GM11168 (cell line): ENCODE results near the gene HOXA7.

Experiments used
- in situ Hi-C: fragments of 300-500 bp; cut with MboI; formaldehyde crosslinking; loops from one replicate; pipeline ENCODE4 v1.12.0; 2022; ENCODE audit warnings: low sequenced_read_pairs; ENCODE audit not compliant: unreplicated experiment

The HOXA7 gene

DNA sequence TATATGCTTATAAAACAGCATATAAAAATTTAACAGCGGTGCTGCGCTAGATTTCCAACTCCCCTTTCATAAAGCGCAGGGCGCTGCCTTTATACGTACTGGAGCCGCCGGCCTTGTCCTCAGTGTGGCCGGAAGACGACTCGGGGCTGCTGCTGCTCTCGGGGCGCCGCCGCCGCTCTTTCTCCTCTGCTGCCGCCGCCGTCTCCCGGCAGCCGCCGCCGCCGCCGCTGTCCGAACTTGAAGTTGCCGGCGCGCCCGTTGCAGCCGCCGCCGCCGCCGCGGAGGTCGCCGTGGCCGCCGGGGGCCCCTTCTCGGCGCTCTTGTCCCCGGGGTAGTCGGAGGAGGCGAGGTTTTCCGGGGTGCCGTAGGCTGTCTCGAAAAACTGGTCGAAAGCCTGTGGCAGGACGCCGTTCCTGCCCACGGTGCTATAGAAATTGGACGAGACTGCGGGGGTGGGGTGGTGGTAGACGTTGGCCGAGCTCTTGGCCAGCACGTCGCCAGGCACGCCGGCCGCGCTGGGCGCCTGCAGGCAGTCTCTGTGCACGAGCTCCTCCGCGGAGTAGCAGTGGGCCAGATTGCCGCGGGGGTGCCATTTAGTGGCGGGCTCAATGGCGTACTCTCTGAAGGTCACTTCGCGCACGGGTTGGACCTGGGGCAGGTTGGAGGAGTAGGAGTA is 28.0 kb upstream of the HOXA7 start:
- in situ Hi-C loops: loop anchor here (25.0 kb wide), 1 partner anchor 1322 kb away; no protein-coding TSS in a partner anchor

DNA sequence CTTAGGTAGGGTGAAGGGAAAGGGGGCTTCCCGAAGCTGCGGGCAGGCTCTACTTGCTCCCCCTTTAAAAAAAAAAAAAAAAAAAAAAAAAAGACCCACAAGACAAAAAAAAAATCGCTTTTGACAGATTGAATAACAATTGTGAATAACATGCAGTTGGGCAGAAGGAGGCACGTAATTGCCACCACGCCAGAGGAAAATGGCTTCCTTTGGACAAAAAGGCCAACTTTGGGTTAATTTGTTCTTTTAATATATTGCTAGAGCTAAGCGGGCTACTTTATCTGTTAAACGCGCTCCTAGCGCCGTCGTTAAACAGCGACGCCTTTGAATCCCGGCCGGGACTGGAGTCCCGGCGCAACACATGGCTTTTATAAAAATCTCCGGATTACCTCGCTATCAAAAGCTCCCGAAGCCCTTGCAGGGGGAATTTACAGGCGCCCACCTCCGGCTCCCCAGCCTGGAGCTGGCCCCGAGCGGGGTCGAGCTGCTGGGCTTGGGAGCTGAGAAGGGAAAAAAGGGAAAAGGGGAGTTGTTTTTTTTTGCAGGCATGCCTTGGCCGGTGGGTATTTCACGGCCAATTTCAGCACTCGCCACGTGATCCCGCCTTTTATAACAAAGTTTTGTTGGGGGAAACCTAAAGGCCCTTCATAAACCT is 27.3 kb upstream of the HOXA7 start:
- in situ Hi-C loops: loop anchor here (25.0 kb wide), 1 partner anchor 1322 kb away; no protein-coding TSS in a partner anchor

DNA sequence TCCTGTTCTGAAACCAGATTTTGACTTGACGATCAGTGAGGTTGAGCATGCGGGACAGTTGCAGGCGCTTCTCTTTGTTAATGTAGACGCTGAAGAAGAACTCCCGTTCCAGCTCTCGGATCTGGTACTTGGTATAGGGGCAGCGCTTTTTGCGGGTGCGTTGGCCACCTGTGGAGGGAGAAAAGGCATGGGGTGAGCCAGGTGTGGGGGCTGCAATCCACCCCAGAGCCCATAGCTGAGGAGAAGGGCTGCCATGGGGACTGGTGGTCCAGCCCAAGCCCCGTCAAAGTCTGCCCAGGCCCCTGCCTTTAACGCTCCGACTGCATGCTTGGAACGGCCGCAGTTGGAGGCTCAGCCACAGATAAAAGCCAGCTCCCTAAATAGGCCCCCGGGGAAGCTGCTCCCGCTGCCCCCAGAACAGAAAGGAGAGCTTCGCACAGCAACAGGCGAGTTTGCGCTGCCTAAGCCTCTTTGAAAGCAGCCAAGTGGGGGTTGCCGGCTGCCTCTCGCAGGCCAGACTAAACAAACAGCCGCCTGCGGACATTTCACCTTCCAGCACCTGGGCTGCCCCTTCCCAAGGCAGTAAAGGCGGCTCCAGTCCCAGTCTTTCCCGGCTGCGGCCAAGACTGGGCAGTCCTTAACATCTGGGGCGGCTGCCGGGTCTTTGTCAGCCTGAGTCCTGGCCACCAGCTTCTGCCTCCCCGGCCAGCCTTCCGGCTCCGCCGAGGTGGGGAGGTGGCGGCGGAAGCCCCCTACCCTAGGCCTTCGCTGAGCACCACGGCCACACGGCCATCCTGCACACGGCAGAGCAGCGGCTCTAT is 26.6 kb upstream of the HOXA7 start:
- in situ Hi-C loops: loop anchor here (25.0 kb wide), 1 partner anchor 1321 kb away; no protein-coding TSS in a partner anchor

DNA sequence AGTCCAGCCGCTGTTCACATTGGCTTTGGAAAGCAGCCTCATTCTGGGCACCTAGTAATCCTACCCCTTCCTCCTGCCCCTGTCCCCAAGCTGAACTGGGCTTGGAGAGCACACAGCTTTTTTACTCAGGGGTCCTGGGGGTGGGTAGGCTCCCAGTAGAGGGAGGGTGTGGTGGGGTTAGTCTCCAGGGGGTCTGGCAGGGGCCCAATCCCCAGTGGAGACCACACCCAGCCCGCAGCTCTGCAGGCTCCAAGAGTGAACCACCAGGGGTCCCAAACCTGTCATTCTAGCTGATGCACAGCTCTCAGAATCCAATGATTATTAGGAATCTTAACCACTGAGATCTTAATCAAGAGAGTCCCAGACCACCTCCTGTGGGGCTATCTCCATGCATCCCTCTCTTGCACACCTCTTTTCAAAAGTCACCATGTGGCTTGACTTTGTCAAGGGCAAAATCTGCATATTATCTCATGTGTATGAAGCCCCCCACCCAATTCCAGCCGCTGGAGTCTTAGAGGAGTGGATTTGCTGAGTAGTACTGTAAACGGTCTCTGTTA is 25.9 kb upstream of the HOXA7 start:
- in situ Hi-C loops: loop anchor here (25.0 kb wide), 1 partner anchor 1320 kb away; no protein-coding TSS in a partner anchor

DNA sequence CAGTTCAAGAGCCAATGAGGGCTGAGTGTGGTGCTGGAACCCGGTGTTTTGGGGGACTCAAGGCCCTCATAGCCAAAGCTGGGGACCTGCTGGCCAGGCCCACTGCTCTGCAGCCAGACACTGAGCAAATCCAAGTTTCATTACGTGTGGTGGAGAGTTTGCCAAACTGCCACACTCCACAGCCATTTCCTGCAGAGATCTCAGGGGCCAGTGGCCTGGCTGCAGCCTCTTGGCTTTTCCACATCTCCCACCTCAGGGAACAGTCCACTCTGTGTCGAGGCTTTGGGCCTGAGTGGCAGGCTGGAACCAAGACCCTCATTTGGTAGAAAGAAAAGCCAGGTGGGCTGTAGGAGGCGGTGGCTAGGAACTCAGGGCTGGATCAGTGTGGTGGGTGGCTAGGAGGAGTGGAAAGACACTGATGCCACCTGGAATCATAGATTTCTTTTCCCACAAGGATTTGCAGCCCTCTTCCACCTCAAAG is 25.4 kb upstream of the HOXA7 start:
- in situ Hi-C loops: loop anchor here (25.0 kb wide), 1 partner anchor 1320 kb away; no protein-coding TSS in a partner anchor

DNA sequence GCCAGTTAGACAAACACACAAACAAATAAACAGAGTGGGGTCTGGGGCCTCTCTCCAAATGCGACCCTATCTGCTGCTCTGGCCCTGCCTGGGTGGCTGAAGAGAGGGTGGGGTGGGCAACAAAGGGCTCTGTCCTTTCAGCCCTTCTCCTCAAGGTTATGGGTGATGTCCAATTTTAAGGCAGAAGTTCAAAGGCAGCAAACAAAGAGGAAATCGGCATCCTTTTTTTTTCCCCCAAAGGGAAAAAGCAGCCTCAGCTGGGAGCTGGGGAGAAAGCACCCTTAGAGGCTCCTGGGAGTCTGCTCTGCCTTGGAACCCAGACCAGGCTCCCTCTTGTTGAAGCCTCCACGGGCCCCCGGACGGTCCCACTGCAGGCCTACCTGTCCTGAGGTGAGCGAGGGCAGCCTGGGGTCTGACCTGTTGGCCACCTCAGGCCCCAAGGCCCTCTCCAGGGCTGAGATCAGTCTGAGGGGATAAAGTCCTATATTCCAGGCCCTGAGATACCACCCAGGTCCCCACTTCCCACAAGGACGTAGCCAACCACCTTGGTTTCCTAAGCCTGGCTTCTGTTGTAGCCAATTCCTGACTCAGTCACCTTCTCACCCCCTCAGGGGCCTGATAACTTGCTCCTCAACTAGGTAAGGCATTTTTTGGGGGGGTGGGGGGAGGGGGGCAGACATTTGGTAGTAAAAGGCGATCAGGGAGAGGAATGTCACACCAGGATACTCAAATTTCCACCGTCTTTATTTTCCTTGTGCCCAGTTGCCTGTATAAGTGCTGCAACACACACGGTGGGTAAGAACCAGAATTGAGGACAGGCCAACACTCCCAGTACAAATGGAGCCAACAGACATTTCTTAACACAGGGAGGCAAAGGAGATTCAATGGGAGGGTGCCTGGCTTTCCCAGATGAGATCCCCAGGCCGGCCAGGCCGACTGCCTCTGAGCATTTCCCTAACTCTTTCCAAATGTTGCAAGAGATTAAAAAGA is 24.3 kb upstream of the HOXA7 start:
- in situ Hi-C loops: loop anchor here (25.0 kb wide), 1 partner anchor 1318 kb away; no protein-coding TSS in a partner anchor

DNA sequence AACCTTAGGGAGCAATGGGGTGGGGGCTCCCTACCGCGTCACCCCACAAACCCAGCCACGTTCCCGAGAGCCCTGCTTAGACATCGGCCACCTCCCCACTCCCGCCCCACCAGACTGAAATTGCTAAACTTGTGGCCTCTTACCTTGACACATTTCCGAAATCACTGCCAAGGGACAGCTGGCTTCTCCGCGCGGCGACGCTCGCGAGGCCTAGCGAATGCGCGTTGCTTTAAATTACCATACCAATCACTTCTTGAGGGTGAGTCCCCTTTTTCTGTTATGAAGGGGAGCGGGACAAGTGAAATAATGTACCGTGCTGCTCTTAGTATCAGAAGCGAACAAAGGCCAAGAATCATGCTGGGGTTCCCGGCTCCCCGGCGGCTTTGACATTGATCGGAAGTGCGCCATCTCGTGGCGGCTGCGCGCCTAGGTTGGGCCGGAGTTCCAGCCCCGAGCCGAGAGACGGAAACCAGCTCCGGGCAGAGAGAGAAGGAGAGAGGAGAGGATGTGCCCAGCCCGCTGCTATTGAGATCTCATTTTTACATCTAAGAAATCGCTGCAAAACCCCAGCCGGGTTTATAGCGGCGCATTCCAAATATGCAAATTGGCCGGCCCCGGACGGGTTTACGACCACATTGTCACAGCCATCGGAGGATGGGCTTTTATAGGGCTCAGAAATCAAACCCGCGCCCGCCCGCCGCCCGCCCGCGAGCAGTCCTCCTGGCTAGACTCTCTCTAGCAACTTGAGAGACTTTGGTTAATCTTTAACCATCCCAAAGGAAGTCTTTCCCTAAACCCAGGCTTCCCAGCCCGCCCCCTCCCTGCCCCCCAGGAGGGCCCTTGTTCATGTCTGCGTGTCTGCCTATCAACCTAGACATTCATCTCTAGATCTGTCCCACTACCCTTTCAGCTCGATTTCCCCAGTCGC is 23.3 kb upstream of the HOXA7 start:
- in situ Hi-C loops: loop anchor here (25.0 kb wide), 1 partner anchor 1317 kb away; no protein-coding TSS in a partner anchor

DNA sequence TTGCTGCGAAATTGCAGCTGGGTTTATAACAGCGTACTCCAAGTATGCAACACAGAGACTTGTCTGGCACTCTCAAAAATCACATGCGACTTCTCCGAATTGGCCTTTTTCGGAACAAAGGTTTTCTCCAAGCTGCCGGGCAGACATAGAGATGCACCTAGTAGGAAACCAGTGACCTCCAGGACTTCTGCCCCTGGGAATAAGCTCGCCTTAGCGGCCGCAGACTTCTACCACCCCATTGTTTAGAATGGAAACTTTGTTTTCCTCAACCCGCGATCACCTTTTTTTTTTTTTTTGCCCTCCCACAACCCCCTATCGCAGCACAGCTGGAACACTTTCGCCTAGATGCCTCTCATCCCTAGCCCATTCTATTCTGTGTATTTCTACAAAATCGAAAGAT is 22.6 kb upstream of the HOXA7 start:
- in situ Hi-C loops: loop anchor here (25.0 kb wide), 1 partner anchor 1317 kb away; no protein-coding TSS in a partner anchor

DNA sequence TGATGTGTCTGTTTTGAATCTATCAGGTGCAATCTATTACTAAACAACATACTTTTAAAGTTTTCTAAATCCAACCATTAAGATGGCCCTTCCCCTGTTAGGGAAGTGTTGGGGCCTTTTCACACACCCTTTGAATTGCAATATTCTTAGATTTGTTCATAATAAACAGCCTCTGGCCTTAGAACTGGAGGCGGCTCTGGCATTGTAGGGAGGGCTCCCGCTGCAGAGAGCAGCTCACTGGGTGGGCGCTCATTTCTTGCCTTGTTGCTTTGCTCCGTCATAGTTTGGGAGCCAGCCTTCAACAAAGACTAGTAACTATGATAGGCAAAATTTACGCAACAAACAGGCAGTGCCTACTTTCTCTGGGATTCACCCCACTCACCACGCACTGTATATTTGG is 21.9 kb upstream of the HOXA7 start:
- in situ Hi-C loops: loop anchor here (25.0 kb wide), 1 partner anchor 1316 kb away; no protein-coding TSS in a partner anchor

DNA sequence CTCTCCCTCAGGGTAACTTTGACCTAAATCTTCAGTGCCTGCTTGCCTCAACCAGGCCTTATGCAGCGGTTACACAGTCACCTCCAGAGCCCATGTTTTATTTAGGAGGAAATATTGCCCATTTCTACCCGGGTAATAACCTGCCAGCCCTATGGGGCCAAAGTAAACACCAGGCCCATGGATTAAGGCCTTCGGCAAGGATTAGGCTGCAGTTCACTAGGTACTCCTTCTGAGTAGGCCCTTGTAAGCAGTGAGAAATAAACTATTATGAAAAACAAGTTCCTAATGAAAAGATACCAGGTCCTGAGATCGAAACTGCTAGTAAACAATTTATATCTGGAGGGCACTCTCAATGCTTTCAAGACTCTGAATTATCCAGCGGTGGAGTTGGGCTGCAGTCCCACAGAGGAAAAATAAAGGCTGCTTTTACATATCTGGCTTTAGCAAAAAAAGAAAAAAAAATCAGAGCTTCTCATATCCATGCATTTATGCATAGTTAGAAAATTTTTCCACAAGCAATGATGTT is 21.4 kb upstream of the HOXA7 start:
- in situ Hi-C loops: loop anchor here (25.0 kb wide), 1 partner anchor 1316 kb away; no protein-coding TSS in a partner anchor

DNA sequence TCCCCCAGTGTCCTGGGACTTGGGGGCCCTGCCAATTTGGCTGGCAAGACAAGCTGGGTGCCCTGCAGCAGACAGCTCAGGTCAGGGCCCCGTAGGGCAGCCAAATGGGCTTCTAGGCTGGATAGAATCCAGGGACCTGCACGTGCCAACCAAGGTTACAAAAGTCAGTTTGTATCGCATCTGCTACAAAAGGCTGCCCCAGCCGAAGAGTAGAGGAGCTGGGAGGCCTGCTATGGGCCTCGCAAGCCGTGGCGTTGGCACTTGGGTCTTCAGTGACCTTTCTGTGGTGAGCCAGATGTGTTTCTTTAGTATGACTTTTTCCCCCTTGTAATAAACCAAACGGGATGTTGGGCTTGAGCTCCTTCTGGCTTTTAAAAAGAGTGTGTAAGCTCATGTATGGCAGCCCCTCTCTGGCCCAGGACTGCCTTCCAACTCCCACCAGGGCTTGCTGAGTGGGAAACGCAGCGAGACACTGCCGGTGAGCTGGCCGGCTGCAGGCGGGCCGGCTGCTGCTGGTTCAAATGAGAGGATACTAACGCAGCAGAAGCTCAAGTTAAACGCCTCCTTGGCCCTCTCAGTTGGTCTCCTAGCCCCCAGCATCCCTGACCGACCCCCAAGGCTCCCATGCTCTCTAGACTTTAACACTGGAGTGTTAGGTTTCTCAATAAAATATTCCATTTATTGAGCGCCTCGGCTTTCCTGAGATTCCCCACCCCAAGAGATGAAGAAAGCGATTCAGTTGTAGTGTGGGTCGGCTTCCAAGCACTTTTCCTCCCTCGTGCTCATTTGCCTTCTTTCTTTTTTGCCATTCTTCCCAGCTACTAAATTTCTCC is 20.7 kb upstream of the HOXA7 start:
- in situ Hi-C loops: loop anchor here (25.0 kb wide), 1 partner anchor 1315 kb away; no protein-coding TSS in a partner anchor

DNA sequence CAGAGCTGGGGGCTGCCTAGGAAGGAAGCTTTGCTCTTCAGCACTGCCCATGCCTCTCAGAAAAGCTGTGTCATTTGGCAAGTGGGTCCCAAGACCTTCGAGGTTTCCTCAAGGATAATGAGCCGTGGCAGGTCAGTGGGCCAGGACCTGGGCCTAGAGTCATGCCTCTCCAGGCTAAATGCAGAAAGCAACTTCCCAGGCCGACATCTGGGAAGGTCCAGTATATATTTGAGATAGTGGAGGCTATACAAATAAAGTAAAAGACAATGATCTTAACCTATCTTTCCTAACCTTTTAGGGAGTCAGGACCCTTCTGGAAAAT is 20.0 kb upstream of the HOXA7 start:
- in situ Hi-C loops: loop anchor here (25.0 kb wide), 1 partner anchor 1314 kb away; no protein-coding TSS in a partner anchor

DNA sequence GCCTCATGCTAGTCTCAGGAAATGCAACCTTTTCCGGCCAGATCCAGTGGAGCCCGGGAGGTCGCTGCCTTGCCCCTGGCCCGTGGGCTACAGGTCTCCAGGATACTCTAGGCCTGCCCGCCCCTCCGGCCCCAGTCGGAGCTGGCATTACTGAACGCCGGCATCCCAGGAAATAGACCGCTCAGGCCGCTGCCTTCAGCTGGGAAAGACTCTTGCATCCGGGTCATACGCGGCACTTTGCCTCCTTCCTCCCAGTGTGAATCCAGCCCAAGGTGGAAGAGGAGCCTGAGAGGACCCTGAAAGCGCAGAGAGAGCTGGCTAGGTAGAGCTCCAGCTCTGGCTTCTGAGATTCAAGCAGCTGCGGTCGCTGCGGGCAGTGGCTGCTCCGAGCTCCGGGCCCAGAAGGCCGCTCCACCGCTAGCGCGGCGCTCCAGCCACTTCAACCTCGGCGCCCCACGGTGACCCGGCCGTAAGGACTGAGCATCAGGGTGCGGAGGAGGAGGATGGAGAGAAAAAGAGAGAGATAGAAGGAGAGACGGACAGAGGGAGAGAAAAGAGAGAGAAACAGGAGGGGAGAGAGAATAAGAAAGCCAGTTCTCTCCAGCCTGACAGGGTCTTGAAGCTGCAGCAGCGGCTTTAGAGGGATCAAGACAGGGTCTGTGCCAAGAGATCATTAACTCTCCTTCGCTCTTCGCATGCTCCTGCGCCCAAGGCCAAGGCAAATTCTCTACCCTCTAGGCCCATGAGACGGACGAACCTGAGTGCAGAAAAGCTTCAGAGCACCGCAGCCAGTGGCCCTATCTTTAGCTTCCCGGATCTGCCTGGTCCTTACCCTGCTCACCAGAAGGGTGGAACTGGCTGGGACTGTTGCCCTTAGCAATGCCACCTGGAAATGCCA is 19.4 kb upstream of the HOXA7 start:
- in situ Hi-C loops: loop anchor here (25.0 kb wide), 1 partner anchor 1314 kb away; no protein-coding TSS in a partner anchor

DNA sequence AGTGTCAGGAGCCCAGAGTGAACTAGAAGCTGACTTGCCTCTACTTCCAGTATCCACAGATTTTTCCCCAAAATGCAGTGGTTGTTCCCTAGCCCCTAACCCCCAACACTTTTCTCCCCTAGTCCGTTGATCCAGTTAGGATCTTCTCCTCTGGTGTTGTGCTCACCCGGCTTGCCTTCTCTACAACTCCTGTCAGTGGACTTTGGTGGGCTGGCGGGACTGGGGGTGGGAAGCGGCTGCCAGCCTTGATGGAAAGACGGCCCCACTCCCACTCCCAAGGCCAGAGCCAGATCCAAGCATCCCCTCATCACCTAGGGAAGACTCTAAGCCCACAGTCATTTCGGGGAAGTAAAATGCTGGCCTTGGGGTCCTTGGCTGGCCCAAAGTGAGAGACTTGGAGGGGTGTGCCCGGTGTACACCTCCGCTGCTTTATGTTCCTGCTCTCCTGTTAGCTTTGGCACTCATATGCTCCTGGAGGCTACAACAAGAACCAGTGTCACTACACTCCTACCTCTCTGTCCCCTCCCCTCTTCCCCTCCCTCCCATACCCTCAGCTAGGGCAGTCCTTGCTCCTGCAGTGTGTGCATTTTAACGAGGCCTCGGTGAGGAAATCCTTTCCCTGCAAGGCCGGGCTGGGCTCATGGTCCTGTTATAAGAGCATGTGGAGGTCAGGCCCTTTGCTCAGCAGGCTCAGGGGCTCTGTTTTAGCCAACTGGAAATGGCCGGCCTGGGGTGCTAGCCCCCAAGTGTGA is 18.6 kb upstream of the HOXA7 start:
- in situ Hi-C loops: loop anchor here (25.0 kb wide), 1 partner anchor 1313 kb away; no protein-coding TSS in a partner anchor
